HFF-Myc (cell line): ENCODE measurements around the gene ADGB.

ENCODE experiments used
- DNase-seq: peaks from one replicate; pipeline ENCODE4 v3.0.0-alpha.2; 2011; ENCODE audit warnings: low read depth; ENCODE audit errors: extremely low read depth
- H3K4me3 ChIP-seq: replicated peaks from 2 replicates; pipeline ENCODE4 v1.5.1; 2011; ENCODE audit warnings: low read depth, mild to moderate bottlenecking, control low read depth, low read length
- CTCF ChIP-seq: IDR thresholded peaks from 2 replicates; pipeline ENCODE4 v1.5.1; 2012; ENCODE audit warnings: mild to moderate bottlenecking, low read depth, low read length, control low read depth; ENCODE audit errors: missing control alignments

Gene ADGB

DNA sequence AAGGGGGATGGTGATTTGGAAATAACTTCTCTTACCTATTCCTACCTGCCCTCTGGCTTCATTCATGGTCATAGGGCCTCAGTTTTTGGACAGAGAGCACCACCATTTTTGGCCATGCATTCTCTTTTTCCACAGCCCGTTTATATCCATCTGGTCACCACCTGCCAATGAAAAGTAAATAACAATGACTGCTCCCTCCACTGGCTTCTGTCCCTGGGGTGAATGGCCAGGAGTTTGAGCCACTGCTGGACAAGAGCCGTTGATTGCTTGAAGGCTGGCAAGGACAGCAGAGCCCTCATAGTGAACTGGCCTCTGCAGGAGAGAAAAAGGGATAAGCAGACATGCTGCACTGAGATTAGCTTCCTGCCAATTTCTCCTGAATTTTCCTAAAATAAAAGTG is 261.8 kb downstream of the ADGB start:
- DNase-seq = no peak
- no peak for TF ChIP-seq CTCF
- no peak overlapping the region for H3K4me3 ChIP-seq

GRCh38 chr6:146861029-146861563 is 262.3 kb downstream of the ADGB start:
- no peak for TF ChIP-seq CTCF

DNA sequence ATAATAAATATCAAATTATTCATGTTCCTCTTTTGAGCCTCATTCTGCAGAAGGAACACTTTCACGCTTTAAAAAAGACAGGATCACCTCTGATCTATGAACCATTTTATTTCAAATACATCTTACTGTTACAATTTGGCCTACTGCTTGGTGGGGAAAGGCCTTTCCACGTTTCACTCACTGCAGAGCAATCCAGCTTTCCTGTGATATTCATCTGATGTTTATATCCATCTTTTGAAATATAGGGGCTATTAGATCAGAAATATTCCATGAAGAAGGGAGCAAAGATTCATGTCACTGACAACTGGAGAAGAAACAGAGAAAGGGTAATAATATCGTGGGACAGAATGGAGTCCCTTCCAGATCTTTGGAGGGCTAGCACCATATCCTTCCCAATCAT is 262.9 kb downstream of the ADGB start:
- no peak overlapping the region for H3K4me3 ChIP-seq
- no peak for DNase-seq
- TF ChIP-seq CTCF = no peak

More at GRCh38 chr6:146861029-146861563, 262.3 kb downstream of the ADGB start:
- DNase-seq = no peak
- H3K4me3 ChIP-seq = no peak overlapping the region

- no peak for TF ChIP-seq CTCF
Measured at GRCh38 chr6:146862508-146862919, 263.7 kb downstream of the ADGB start.

GRCh38 chr6:146864300-146864699 is 265.5 kb downstream of the ADGB start:
- no peak overlapping the region for H3K4me3 ChIP-seq
- no peak for DNase-seq
- no peak for TF ChIP-seq CTCF

More at GRCh38 chr6:146862508-146862919, 263.7 kb downstream of the ADGB start:
- no peak for DNase-seq
- no peak overlapping the region for H3K4me3 ChIP-seq

DNA sequence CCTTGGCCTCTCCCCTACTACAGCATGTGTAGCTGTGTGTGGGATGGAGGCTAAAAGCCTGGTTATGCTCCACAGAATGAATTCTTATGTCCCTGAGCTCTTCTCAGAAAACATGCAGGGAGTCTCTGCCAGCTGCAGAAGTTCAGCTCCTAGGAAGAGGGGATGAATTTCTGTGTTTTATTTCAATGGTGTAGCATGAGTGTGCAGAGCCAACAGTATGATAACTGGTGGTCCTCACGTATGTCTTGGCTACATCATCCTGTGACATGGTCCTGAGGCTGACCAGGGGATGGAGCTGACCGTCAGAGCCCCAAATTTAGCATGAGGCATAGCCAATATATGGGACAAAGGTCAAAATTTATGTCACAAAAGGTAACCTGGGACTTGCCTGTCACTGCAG is 266.1 kb downstream of the ADGB start:
- DNase-seq = no peak
- TF ChIP-seq CTCF = no peak
- no peak overlapping the region for H3K4me3 ChIP-seq
